ENCODE results near the gene GLDN. TPM values are rescaled to one million over a fixed set of nuclear protein-coding genes. Genes with fewer than 3 reads are reported as not detected.
"Not testable (repeated sequence)": the region's sequence is repeated elsewhere in the genome, so short reads cannot be mapped to it uniquely, and the experiment has no call there.

The GLDN gene
- total RNA-seq, 1 experiment from 2014 or later, result 4.9 TPM

DNA sequence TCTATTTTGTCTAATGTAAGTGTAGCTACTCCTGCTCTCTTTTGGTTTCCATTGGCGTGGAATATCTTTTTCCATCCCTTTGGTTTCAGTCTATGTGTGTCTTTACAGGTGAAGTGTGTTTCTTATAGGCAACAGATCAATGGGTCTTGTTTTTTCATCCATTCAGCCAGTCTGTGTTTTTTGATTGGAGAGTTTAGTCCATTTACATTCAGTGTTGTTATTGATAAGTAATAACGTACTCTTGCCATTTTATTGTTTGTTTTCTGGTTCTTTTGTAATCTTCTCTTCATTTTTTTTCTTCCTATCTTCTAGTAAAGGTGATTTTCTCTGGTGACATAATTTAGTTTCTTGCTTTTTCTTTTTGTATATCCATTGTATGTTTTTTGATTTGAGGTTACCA is 97.1 kb downstream of the GLDN start:
- DNase-seq (ENCODE audit: extremely low read depth, low read depth), result no peak

DNA sequence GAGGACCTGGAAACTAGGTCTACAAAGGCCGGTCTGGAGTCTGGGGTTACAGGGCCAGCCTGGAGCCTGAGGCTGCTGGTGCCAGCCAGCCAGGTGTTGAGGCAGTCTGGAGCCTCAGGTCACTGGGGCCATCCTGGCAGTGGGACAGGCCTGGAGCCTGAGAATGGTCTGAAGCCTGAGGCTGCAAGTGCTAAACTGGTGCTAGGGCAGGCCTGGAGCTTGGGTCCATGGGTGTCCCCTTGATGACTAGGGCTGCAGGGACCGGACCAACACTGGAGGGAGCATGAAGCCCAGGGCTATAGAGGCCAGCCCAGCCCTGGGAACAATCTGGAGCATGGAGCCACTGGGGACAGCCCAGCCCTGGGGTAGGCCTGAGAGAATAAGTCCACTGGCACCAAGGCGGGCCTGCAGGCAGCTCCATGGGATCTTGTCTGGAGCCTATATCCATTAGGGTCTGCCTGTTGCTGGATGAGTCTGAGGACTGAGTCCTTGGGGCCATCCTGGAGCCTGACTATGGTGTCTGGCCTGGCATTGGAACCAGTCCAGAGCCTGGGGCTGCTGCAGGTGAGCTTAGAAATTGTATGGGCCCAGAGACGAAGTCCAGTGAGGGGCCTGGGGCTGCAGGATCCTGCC is 101.9 kb downstream of the GLDN start:
- no peak for DNase-seq (ENCODE audit: extremely low read depth, low read depth)

DNA sequence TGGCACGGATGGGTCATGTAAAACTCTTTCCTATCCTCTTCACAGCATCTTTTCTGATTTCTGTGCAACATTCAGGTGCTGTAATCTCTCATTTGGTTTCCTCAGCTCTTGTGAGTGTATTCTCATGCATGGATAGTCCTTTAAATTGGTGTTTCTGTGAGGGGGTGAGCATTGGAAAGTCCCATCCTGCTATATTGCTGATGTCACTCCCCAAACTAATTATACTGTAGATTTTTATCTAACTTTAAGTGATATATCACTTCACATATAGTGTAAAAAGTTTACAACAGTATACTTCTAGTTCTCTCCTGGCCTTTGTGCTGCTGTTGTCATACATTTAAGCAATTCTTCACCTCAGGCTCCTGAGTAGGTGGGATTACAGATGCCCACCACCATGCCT is 102.7 kb downstream of the GLDN start:
- DNase-seq (ENCODE audit: extremely low read depth, low read depth), result no peak

DNA sequence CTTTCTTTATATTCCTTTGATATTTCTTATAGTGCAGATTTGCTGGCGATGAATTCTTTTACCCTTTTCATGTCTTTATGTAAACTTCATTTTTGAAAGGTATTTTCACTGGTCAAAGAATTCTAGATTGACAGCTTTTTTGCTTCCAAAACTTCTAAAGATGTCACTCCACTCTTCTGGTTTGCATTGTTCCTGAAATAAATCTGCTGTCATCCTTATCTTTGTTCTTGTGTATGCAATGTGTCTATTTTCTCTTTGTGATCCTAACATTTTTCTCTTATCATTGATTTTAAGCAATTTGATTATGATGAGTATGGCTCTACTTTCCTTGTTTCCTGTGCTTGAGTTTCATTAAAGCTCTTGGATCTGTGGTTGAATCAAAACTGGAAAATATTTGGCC is 103.4 kb downstream of the GLDN start:
- no peak for DNase-seq (ENCODE audit: extremely low read depth, low read depth)

DNA sequence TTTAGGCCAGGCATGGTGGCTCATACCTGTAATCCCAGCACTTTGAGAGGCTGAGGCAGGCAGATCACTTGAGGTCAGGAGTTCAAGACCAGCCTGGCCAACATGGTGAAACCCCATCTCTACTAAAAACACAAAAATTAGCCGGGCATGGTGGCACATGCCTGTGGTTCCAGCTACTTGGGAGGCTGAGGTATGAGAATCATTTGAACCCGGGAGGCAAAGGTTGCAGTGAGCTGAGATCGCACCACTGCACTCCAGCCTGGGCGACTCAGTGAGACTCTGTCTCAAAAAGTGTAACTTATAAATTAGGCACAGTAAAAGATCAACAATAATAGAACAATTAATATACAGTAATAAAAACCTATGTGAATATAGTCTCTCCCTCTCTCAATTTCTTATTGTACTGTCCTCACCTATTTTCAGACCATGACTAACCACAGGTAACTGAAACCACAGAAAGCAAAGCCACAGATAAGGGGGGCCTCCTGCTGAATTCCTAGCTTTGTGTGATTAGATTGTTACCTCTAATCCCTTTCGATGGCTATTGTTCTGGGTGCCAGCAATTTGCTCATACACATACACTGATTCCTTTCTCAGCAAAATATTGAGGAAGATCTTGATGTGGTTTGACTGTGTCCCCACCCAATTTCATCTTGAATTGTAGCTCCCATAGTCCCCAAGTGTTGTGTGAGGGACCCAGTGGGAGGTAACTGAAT is 104.7 kb downstream of the GLDN start:
- DNase-seq (ENCODE audit: extremely low read depth, low read depth), result not testable (repeated sequence)

- DNase-seq (ENCODE audit: extremely low read depth, low read depth), result no peak
These were observed 106.6 kb downstream of the GLDN start for GRCh38 chr15:51447855-51448621.

- DNase-seq (ENCODE audit: extremely low read depth, low read depth), result no peak
These were observed 107.4 kb downstream of the GLDN start for GRCh38 chr15:51448622-51449399.

- DNase-seq (ENCODE audit: extremely low read depth, low read depth), result no peak
These were observed 108.5 kb downstream of the GLDN start for GRCh38 chr15:51450001-51450400.

Small RNA genes lying within 50 kb of the gene (small RNA-seq; reads per million reads assigned to genes)
- 0 reads per million in 2 experiments for gene AC020891.4
- 0 reads per million in 2 experiments for gene MIR7973-1

Other genes with a start within 250 kb of the GLDN start
- gene TNFAIP8L3, start 246.7 kb upstream of the GLDN start, total RNA-seq (2014; rRNA removed; shearing (Covaris generic)), result 0.07 TPM in 1 of 2 replicates, not detected in the other
- 0.61 and 0.79 TPM in 2 replicates for gene CYP19A1, start 3.1 kb upstream of the GLDN start, total RNA-seq (2014; rRNA removed; shearing (Covaris generic))

Measured in NCI-H460 (cell line).